Measurements from ENCODE around the gene MAP2K7. TPM values are rescaled to one million over a fixed set of nuclear protein-coding genes. Genes with fewer than 3 reads are reported as not detected.
A peak's percentile ranks its signal among the peaks of the same experiment; 100 is the strongest.
"Not testable (repeated sequence)": the region's sequence is repeated elsewhere in the genome, so short reads cannot be mapped to it uniquely, and the experiment has no call there.

Gene MAP2K7
- total RNA-seq, 2 donors from 2014 or later: 104 to 107 TPM

GRCh38 chr19:7883796-7884570, 19.7 kb upstream of the MAP2K7 start:
- ATAC-seq (no peak), DNase-seq (no peak)
- Mint-ChIP-seq H3K4me1 (peaks cover 3% of the 10 kb centered on the region), H3K4me3 (no peak overlapping the region), H3K27me3 (peaks cover 7% of the 10 kb centered on the region), H3K27ac (no peak overlapping the region), H3K36me3 (ENCODE audit: low read depth) (no peaks in the 10 kb centered on the region)
- no peaks in the 10 kb centered on the region for H3K9me3 ChIP-seq (ENCODE audit: control insufficient read depth, low read length, poor library complexity, severe bottlenecking)

- no peak for DNase-seq
- H3K36me3 Mint-ChIP-seq (ENCODE audit: low read depth): no peaks in the 10 kb centered on the region
- H3K4me1 Mint-ChIP-seq: peaks cover 3% of the 10 kb centered on the region
- H3K27ac Mint-ChIP-seq: no peak overlapping the region
- no peaks in the 10 kb centered on the region for H3K9me3 ChIP-seq (ENCODE audit: control insufficient read depth, low read length, poor library complexity, severe bottlenecking)
- ATAC-seq: no peak
- H3K4me3 Mint-ChIP-seq: no peak overlapping the region
- peaks cover 7% of the 10 kb centered on the region for H3K27me3 Mint-ChIP-seq
Observed at GRCh38 chr19:7885818-7886217, 17.9 kb upstream of the MAP2K7 start.

DNA sequence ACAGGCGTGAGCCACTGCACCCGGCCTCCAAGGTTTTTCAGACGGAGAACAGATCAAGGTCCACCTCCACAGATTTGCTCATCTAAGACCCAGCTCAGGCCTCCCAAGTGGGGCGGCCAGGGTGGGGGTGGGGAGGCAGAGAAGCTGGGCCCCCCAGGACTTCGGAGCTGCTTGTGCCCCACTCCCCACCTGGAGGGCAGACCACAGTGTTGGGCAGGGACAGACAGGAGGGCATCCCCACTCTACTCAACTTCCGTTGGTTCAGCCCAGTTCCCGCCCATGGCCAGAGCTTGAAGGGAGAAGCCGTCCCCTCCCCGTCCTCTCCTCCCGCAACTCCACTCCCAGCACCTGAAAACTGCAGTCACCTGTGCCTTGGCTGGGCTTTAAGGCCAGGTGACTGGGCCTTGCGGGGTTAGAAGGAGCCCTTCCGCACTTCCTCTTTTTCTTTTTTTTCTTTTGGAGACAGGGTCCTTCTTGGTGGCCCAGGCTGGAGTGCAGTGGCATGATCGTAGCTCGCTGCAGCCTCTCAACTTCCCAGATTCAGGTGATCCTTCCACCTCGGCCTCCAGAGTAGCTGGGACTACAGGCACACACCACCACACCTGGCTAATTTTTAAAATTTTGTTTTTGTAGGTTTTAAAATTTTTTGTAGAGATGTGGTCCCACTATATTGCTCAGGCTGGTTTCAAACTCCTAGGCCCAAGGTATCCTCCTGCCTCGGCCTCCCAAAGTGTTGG, 16.1 kb upstream of the MAP2K7 start:
- H3K36me3 Mint-ChIP-seq (ENCODE audit: low read depth): no peaks in the 10 kb centered on the region
- ATAC-seq: no peak
- H3K9me3 ChIP-seq (ENCODE audit: control insufficient read depth, low read length, poor library complexity, severe bottlenecking): no peaks in the 10 kb centered on the region
- H3K4me1 Mint-ChIP-seq: peaks cover 3% of the 10 kb centered on the region
- H3K27ac Mint-ChIP-seq: no peak overlapping the region
- no peak overlapping the region for H3K4me3 Mint-ChIP-seq
- H3K27me3 Mint-ChIP-seq: peaks cover 11% of the 10 kb centered on the region
- DNase-seq: no peak

DNA sequence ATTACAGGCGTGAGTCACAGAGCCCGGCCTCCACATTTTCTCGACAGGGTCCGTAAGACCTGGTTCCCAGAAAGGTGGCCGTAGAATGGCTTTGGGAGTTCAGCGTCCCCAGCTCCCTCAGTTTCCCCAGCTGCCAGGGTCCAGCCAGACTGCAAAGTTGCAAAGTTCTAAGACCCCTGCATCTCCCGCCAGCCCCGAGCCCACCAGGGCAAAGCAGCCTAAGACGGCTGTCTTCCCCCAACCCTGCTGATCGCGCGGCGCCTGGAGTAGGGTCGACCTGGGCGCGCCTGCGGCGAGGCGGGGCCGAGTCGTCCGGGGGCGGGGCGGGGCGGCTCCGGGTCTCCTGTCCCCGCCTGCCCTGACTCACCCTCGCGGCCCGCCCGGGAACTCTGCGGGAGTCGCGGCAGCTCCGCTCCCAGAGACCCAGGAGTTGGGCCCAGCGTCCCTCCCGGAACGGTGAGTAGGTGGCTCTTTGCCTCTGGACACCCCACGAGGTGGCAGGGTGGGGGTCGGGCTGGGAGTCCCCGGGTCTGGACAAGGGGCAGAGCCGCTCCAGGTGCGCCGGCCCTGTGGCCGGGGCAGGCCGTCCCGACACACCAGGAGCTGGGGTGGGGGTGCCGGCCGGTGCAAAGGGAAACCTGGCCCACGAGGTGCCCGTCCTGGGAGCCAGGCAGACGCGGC, 15.4 kb upstream of the MAP2K7 start, which contains the start of gene LRRC8E:
LRRC8E (plus strand) TSS at position 366 of the 681 bp plus-strand sequence. CDS start 7,094 bp downstream, outside the sequence.
- Mint-ChIP-seq H3K4me3 (no peak within 1 kb of the TSS), H3K27me3 (peaks cover 11% of the 10 kb centered on the region), H3K36me3 (ENCODE audit: low read depth) (no peaks in the 10 kb centered on the region), H3K4me1 (peaks cover 3% of the 10 kb centered on the region), H3K27ac (no peak within 1 kb of the TSS)
- ATAC-seq: peak; percentile 68
- DNase-seq: no peak
- no peaks in the 10 kb centered on the region for H3K9me3 ChIP-seq (ENCODE audit: control insufficient read depth, low read length, poor library complexity, severe bottlenecking)

GRCh38 chr19:7888826-7889217, 14.9 kb upstream of the MAP2K7 start:
- H3K9me3 ChIP-seq (ENCODE audit: control insufficient read depth, low read length, poor library complexity, severe bottlenecking): no peaks in the 10 kb centered on the region
- ATAC-seq (no peak), DNase-seq (no peak)
- peaks cover 11% of the 10 kb centered on the region for H3K27me3 Mint-ChIP-seq
- H3K4me3 Mint-ChIP-seq: no peak overlapping the region
- H3K36me3 Mint-ChIP-seq (ENCODE audit: low read depth): no peaks in the 10 kb centered on the region
- peaks cover 3% of the 10 kb centered on the region for H3K4me1 Mint-ChIP-seq
- H3K27ac Mint-ChIP-seq: no peak overlapping the region

DNA sequence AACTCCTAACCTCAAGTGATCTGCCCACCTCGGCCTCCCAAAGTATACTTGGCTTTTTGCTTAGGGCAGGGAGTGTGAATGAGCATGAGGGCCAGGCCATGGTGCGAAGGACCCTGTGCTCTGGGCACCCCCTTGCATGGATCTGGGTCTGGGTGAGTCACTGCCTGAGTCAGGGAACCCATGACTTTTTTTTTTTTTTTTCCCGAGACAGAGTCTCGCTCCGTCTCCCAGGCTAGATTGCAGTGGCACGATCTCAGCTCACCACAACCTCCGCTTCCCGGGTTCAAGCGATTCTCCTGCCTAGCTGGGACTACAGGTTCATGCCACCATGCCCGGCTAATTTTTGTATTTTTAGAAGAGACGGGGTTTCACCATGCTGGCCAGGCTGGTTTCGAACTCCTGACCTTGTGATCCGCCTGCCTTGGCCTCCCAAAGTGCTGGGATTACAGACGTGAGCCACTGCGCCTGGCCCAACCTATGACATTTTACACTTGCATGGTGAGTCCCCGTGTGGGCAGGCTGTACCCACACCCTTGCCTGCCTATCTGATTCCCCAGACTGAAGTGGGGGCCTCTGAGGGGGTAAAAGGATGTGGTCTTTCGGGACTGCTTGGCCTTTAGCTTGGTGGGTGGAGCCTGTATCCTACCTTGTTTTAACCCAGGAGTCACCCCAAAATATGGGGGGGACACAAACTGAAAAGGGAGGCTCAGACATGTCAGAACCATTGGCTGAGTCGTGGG, 10.1 kb upstream of the MAP2K7 start:
- DNase-seq; H3K4me1 Mint-ChIP-seq; H3K9me3 ChIP-seq (ENCODE audit: control insufficient read depth, low read length, poor library complexity, severe bottlenecking); ATAC-seq; H3K36me3 Mint-ChIP-seq (ENCODE audit: low read depth); H3K27ac Mint-ChIP-seq; H3K4me3 Mint-ChIP-seq: not testable (repeated sequence)
- H3K27me3 Mint-ChIP-seq: peaks cover 17% of the 10 kb centered on the region

DNA sequence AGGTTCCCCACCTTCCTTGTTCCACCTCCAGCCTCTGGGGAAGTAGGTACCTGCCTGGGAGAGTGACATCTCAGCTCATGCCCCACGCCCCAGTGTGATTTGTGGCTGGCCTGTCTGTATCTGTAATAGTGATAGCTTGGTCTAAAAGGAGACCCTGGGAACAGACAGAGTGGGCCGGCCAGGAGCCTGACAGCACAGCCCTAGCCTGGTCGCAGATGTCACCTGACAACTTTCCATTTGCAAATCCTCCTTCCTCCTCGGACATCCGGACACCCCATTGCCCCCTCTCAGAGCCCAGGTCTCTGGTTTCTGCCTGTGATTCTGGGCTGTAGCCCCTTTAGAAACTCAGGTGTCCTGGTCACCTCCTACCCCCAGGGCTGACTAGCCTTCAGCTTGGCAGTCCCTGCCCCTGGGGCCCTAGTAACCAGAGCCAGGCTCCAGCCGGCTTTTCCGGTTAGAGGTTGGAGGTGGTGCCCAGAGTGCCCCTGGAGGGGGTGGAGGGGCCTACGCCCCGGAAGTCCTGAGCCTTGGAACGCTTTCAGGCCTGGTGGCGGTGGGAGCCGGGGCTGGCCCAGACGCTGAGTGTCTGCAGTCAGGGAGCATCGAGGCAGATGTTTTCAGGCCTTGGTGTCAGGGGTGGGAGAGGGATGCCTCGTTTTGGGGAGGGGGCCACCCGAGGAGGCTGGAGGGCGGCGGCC, 8.9 kb upstream of the MAP2K7 start:
- no peaks in the 10 kb centered on the region for H3K9me3 ChIP-seq (ENCODE audit: control insufficient read depth, low read length, poor library complexity, severe bottlenecking)
- Mint-ChIP-seq H3K27me3 (peaks cover 17% of the 10 kb centered on the region), H3K27ac (no peak overlapping the region), H3K4me3 (no peak overlapping the region), H3K4me1 (no peaks in the 10 kb centered on the region), H3K36me3 (ENCODE audit: low read depth) (no peaks in the 10 kb centered on the region)
- ATAC-seq: no peak
- DNase-seq: no peak

GRCh38 chr19:7895565-7895964, 8.1 kb upstream of the MAP2K7 start:
- Mint-ChIP-seq H3K4me3 (no peak overlapping the region), H3K27me3 (peaks cover 17% of the 10 kb centered on the region), H3K36me3 (ENCODE audit: low read depth) (no peaks in the 10 kb centered on the region), H3K27ac (no peak overlapping the region), H3K4me1 (no peaks in the 10 kb centered on the region)
- ATAC-seq (no peak), DNase-seq (no peak)
- no peaks in the 10 kb centered on the region for H3K9me3 ChIP-seq (ENCODE audit: control insufficient read depth, low read length, poor library complexity, severe bottlenecking)

GRCh38 chr19:7897292-7897691, 6.4 kb upstream of the MAP2K7 start:
- no peak for DNase-seq
- Mint-ChIP-seq H3K27ac (no peak overlapping the region), H3K4me3 (no peak overlapping the region), H3K4me1 (no peaks in the 10 kb centered on the region), H3K36me3 (ENCODE audit: low read depth) (no peaks in the 10 kb centered on the region), H3K27me3 (peaks cover 13% of the 10 kb centered on the region)
- H3K9me3 ChIP-seq (ENCODE audit: control insufficient read depth, low read length, poor library complexity, severe bottlenecking): no peaks in the 10 kb centered on the region
- ATAC-seq: no peak

- DNase-seq: no peak
- no peak overlapping the region for H3K4me3 Mint-ChIP-seq
- no peaks in the 10 kb centered on the region for H3K36me3 Mint-ChIP-seq (ENCODE audit: low read depth)
- no peak overlapping the region for H3K27ac Mint-ChIP-seq
- no peaks in the 10 kb centered on the region for H3K9me3 ChIP-seq (ENCODE audit: control insufficient read depth, low read length, poor library complexity, severe bottlenecking)
- H3K27me3 Mint-ChIP-seq: peaks cover 11% of the 10 kb centered on the region
- H3K4me1 Mint-ChIP-seq: peaks cover 6% of the 10 kb centered on the region
- ATAC-seq: no peak
Observed at GRCh38 chr19:7898967-7899366, 4.7 kb upstream of the MAP2K7 start.

- Mint-ChIP-seq H3K36me3 (ENCODE audit: low read depth) (no peaks in the 10 kb centered on the region), H3K27ac (no peak overlapping the region), H3K27me3 (peaks cover 6% of the 10 kb centered on the region), H3K4me3 (no peak overlapping the region), H3K4me1 (peaks cover 11% of the 10 kb centered on the region)
- DNase-seq: no peak
- no peaks in the 10 kb centered on the region for H3K9me3 ChIP-seq (ENCODE audit: control insufficient read depth, low read length, poor library complexity, severe bottlenecking)
- ATAC-seq: no peak
Observed at GRCh38 chr19:7899751-7900378, 3.8 kb upstream of the MAP2K7 start.

- ATAC-seq: no peak
- peaks cover 3% of the 10 kb centered on the region for H3K27me3 Mint-ChIP-seq
- H3K36me3 Mint-ChIP-seq (ENCODE audit: low read depth): no peaks in the 10 kb centered on the region
- no peak overlapping the region for H3K4me3 Mint-ChIP-seq
- H3K27ac Mint-ChIP-seq: no peak overlapping the region
- no peak for DNase-seq
- H3K9me3 ChIP-seq (ENCODE audit: control insufficient read depth, low read length, poor library complexity, severe bottlenecking): no peaks in the 10 kb centered on the region
- H3K4me1 Mint-ChIP-seq: peaks cover 14% of the 10 kb centered on the region
Observed at GRCh38 chr19:7900401-7900870, 3.2 kb upstream of the MAP2K7 start.
